NCI-H345 (cell line): ENCODE data around the gene NUFIP1.
A peak's percentile ranks its signal among the peaks of the same experiment; 100 is the strongest.
"Not testable (repeated sequence)": the region's sequence is repeated elsewhere in the genome, so short reads cannot be mapped to it uniquely, and the experiment has no call there.

Source experiments
- DNase-seq: peaks from one replicate; lab custom pipeline; 2025; lab: John Stamatoyannopoulos, UW

NUFIP1 gene

GRCh38 chr13:44989071-44989889 is at the start of gene NUFIP1, which contains the start of gene GPALPP1:
NUFIP1 (minus strand) TSS chr13:44989471; CDS start chr13:44989436, 35 bp downstream.
GPALPP1 (plus strand) TSS chr13:44989538; CDS start chr13:44989655, 117 bp downstream.
- DNase-seq = peak; percentile 90

- DNase-seq = no peak
Measured at GRCh38 chr13:45036206-45036605, 46.9 kb upstream of the NUFIP1 start.

GRCh38 chr13:45034342-45034741 is 45.1 kb upstream of the NUFIP1 start:
- no peak for DNase-seq

- no peak for DNase-seq
Measured at GRCh38 chr13:45024847-45025246, 35.6 kb upstream of the NUFIP1 start.

GRCh38 chr13:45021250-45021649 is 32.0 kb upstream of the NUFIP1 start:
- DNase-seq = no peak

GRCh38 chr13:45019981-45020380 is 30.7 kb upstream of the NUFIP1 start:
- not testable (repeated sequence) for DNase-seq

GRCh38 chr13:45016792-45017425 is 27.6 kb upstream of the NUFIP1 start:
- no peak for DNase-seq

GRCh38 chr13:45015300-45015699 is 26.0 kb upstream of the NUFIP1 start:
- DNase-seq = no peak

GRCh38 chr13:45011198-45011597 is 21.9 kb upstream of the NUFIP1 start:
- no peak for DNase-seq

- no peak for DNase-seq
Measured at GRCh38 chr13:45007823-45008222, 18.6 kb upstream of the NUFIP1 start.

GRCh38 chr13:45007225-45007624 is 18.0 kb upstream of the NUFIP1 start:
- DNase-seq = no peak

GRCh38 chr13:45004096-45004495 is 14.8 kb upstream of the NUFIP1 start:
- no peak for DNase-seq

- no peak for DNase-seq
Measured at GRCh38 chr13:45003417-45003816, 14.1 kb upstream of the NUFIP1 start.

GRCh38 chr13:44989941-44990340 is 670 bp upstream of the NUFIP1 start:
- DNase-seq = no peak

GRCh38 chr13:44978328-44978727 is 10.9 kb downstream of the NUFIP1 start:
- DNase-seq = no peak

GRCh38 chr13:44976949-44977583 is 12.2 kb downstream of the NUFIP1 start:
- DNase-seq = no peak

- no peak for DNase-seq
Measured at GRCh38 chr13:44976196-44976595, 13.1 kb downstream of the NUFIP1 start.

GRCh38 chr13:44974056-44974793 is 15.0 kb downstream of the NUFIP1 start:
- DNase-seq = no peak

- DNase-seq = no peak
Measured at GRCh38 chr13:44972956-44973581, 16.2 kb downstream of the NUFIP1 start.

GRCh38 chr13:44971656-44972595 is 17.3 kb downstream of the NUFIP1 start:
- no peak for DNase-seq
